Placental pericyte (primary cell): ENCODE data around the gene GUCA1A. TPM values are rescaled to one million over a fixed set of nuclear protein-coding genes. Genes with fewer than 3 reads are reported as not detected.

Experiments
- total RNA-seq: library from RNA; depleted of rRNA; stranded (reverse); fragments of >200 nt; gene quantifications from 2 replicates; pipeline ENCODE4 v1.2.3, GENCODE V29; 2012

Gene GUCA1A
- not detected in 2 replicates for total RNA-seq

GRCh38 chr6:42173101-42173500 is at the start of gene GUCA1A:
Gene GUCA1A, plus strand, starts transcription at chr6:42173364. Its CDS starts 250 bp downstream, at chr6:42173614.

GRCh38 chr6:42142118-42142835 is 30.9 kb upstream of the GUCA1A start, which contains the start of gene C6orf132:
Gene C6orf132, minus strand, starts transcription at chr6:42142620. Its CDS starts 176 bp downstream, at chr6:42142444.

GRCh38 chr6:42217519-42218367 is 44.6 kb downstream of the GUCA1A start, which contains the start of gene MRPS10:
Gene MRPS10, minus strand, starts transcription at chr6:42217861. Its CDS starts 12 bp downstream, at chr6:42217849.

Other genes with a start within 250 kb of the GUCA1A start
- gene CCND3, start 231.6 kb upstream of the GUCA1A start, total RNA-seq: 23.0 and 67.7 TPM in 2 replicates
- gene TAF8, start 122.8 kb upstream of the GUCA1A start, total RNA-seq: 17.3 and 19.9 TPM in 2 replicates
- 0.88 and 2.3 TPM in 2 replicates for gene C6orf132, start 30.7 kb upstream of the GUCA1A start, total RNA-seq
- 0.66 TPM in 1 of 2 replicates, not detected in the other for gene GUCA1B, start 21.6 kb downstream of the GUCA1A start, total RNA-seq
- 24.1 and 59.3 TPM in 2 replicates for gene MRPS10, start 44.5 kb downstream of the GUCA1A start, total RNA-seq